Osteocyte (in vitro differentiated cells): Measurements from ENCODE around the gene UTS2B. TPM values are rescaled to one million over a fixed set of nuclear protein-coding genes. Genes with fewer than 3 reads are reported as not detected.

Experiments used
- DNase-seq: peaks from one replicate; pipeline ENCODE4 v3.0.0; 2021; ENCODE audit warnings: mixed read lengths; ENCODE audit not compliant: unreplicated experiment; ENCODE audit errors: extremely low spot score
- H3K27ac Mint-ChIP-seq: one replicate; pipeline ENCODE4 v1.8.0; 2021; ENCODE audit warnings: mild to moderate bottlenecking, mixed read lengths; ENCODE audit not compliant: unreplicated experiment
- H3K27me3 Mint-ChIP-seq: one replicate; pipeline ENCODE4 v1.8.0; 2021; ENCODE audit warnings: mixed read lengths; ENCODE audit not compliant: unreplicated experiment
- H3K36me3 Mint-ChIP-seq: one replicate; pipeline ENCODE4 v1.8.0; 2021; ENCODE audit warnings: mixed read lengths; ENCODE audit not compliant: unreplicated experiment
- H3K4me1 Mint-ChIP-seq: one replicate; pipeline ENCODE4 v1.8.0; 2021; ENCODE audit warnings: mixed read lengths; ENCODE audit not compliant: unreplicated experiment
- H3K4me3 Mint-ChIP-seq: one replicate; pipeline ENCODE4 v1.8.0; 2021; ENCODE audit warnings: mild to moderate bottlenecking, moderate library complexity, mixed read lengths; ENCODE audit not compliant: unreplicated experiment
- H3K9me3 Mint-ChIP-seq: one replicate; pipeline ENCODE4 v1.8.0; 2021; ENCODE audit warnings: mixed read lengths; ENCODE audit not compliant: unreplicated experiment
- CTCF ChIP-seq: fragments of 200-600 bp; sonication (generic); IDR thresholded peaks from 2 replicates; pipeline ENCODE4 v1.5.0; 2021; ENCODE audit warnings: antibody characterized with exemption, mild to moderate bottlenecking, moderate library complexity
- total RNA-seq: library from RNA; stranded (reverse); gene quantifications from 2 replicates; pipeline ENCODE4 v1.2.1, GENCODE V29; 2021

Gene UTS2B
- total RNA-seq, 1 donor from 2014 or later = 0.75 TPM

GRCh38 chr3:191238321-191238817, 92.0 kb downstream of the UTS2B start:
- no peak overlapping the region for H3K4me3 Mint-ChIP-seq
- H3K27ac Mint-ChIP-seq = peak overlapping the region; percentile 53
- DNase-seq = no peak

GRCh38 chr3:191237047-191237882, 93.1 kb downstream of the UTS2B start:
- no peak for DNase-seq
- Mint-ChIP-seq H3K27me3 (no peaks in the 10 kb centered on the region), H3K4me3 (no peak overlapping the region), H3K4me1 (peaks cover 41% of the 10 kb centered on the region), H3K36me3 (no peaks in the 10 kb centered on the region), H3K9me3 (no peaks in the 10 kb centered on the region), H3K27ac (peak overlapping the region; percentile 76)
- no peak for TF ChIP-seq CTCF

More at GRCh38 chr3:191238321-191238817, 92.0 kb downstream of the UTS2B start:
- Mint-ChIP-seq H3K4me1 (peaks cover 41% of the 10 kb centered on the region), H3K36me3 (no peaks in the 10 kb centered on the region), H3K27me3 (no peaks in the 10 kb centered on the region), H3K9me3 (no peaks in the 10 kb centered on the region)
- TF ChIP-seq CTCF = no peak

- DNase-seq = no peak
- Mint-ChIP-seq H3K27me3 (no peaks in the 10 kb centered on the region), H3K36me3 (no peaks in the 10 kb centered on the region), H3K9me3 (no peaks in the 10 kb centered on the region), H3K4me1 (peaks cover 41% of the 10 kb centered on the region), H3K4me3 (no peak overlapping the region), H3K27ac (peak overlapping the region; percentile 76)
- TF ChIP-seq CTCF = no peak
Measured at GRCh38 chr3:191236646-191237045, 93.7 kb downstream of the UTS2B start.

- peak overlapping the region; percentile 85 for H3K27ac Mint-ChIP-seq
- no peaks in the 10 kb centered on the region for H3K9me3 Mint-ChIP-seq
- no peak for DNase-seq
- no peak for TF ChIP-seq CTCF
- no peaks in the 10 kb centered on the region for H3K27me3 Mint-ChIP-seq
- H3K4me1 Mint-ChIP-seq = peaks cover 41% of the 10 kb centered on the region
- H3K4me3 Mint-ChIP-seq = no peak overlapping the region
- no peaks in the 10 kb centered on the region for H3K36me3 Mint-ChIP-seq
Measured at GRCh38 chr3:191235331-191236314, 94.7 kb downstream of the UTS2B start.
